Pancreas (tissue), 10 donors: ENCODE data around the gene VWA1. TPM values are rescaled to one million over a fixed set of nuclear protein-coding genes. Genes with fewer than 3 reads are reported as not detected.
"Not testable (repeated sequence)": the region's sequence is repeated elsewhere in the genome, so short reads cannot be mapped to it uniquely, and the experiment has no call there.

Experiments used
- ATAC-seq, 4 donors: fragments of 200-7000 bp; cut with Tn5 transposase; one replicate each; pipeline versions ENCODE4 v1.8.0 to v1.9.1; 2020; ENCODE audit warnings: mild to moderate bottlenecking in 4 of 4, moderate library complexity in 4 of 4
- DNase-seq, 6 donors: peaks; one replicate each; pipeline ENCODE4 v3.0.0-alpha.2; 2020
- FAIRE-seq: peaks from 2 replicates; lab custom pipeline; 2012; peaks lifted over from hg19 to GRCh38; lab: Jason Lieb, UNC
- H3K27ac ChIP-seq, 4 donors: fragments of 200-600 bp; sonication (generic); 1 replicate in 3 of 4; 2 replicates in 1 of 4; pipeline versions ENCODE4 v1.5.0 to v1.8.0; 2020
- H3K27me3 ChIP-seq, 4 donors: fragments of 200-600 bp; one replicate each; pipeline ENCODE4 v1.8.0; 2021
- H3K36me3 ChIP-seq, 3 donors: fragments of 200-600 bp; sonication (generic) in 1 of 3; one replicate each; pipeline versions ENCODE4 v1.5.0 to v1.8.0; 2020 to 2021
- H3K4me1 ChIP-seq, 3 donors: fragments of 200-600 bp; one replicate each; pipeline ENCODE4 v1.8.0; 2021
- H3K4me3 ChIP-seq, 4 donors: fragments of 200-600 bp; sonication (generic) in 2 of 4; one replicate each; pipeline versions ENCODE4 v1.5.0 to v1.8.0; 2020 to 2021
- H3K9me3 ChIP-seq, 4 donors: fragments of 200-600 bp; one replicate each; pipeline ENCODE4 v1.8.0; 2021
- WGBS, 2 donors: extraction: QIAGEN DNeasy Blood & Tissue Kit; methylation state at CpG; one replicate each; pipeline ENCODE4 v1.1.7; 2013; 5-methylcytosine and 5-hydroxymethylcytosine counted together
- intact Hi-C, 3 donors: fragments of 100-400 bp; cut with DNase I; formaldehyde crosslinking; loops; one replicate each; pipeline versions ENCODE4 v1.11.1 to v1.14.2; 2022
- polyA plus RNA-seq, 2 donors: library from polyadenylated mRNA; stranded (reverse); fragments of 200-250 nt; gene quantifications; one replicate each; pipeline ENCODE4 v1.2.3, GENCODE V29; 2013
- total RNA-seq, 6 donors: library from RNA; stranded (reverse); fragmentation: NEBNext Ultra II Directional in 4 of 6; extraction: Animal tissue kit (Norgen Biotek cat#: 25700) in 4 of 6; gene quantifications; one replicate each; pipeline versions ENCODE4 v1.2.1 to v1.2.4, GENCODE V29; 2021 to 2023
- TF ChIP-seq, protein P1 (sequence below), 4 donors: fragments of 200-600 bp; sonication (generic) in 3 of 4; IDR thresholded peaks; one replicate each; pipeline versions ENCODE4 v1.5.0 to v1.8.0; 2021; ENCODE audit warnings: antibody characterized with exemption in 4 of 4
- donor health status: healthy with polysubstance abuse.
- donor health status: DM: no; HTN: no; CAD: no; lungs with moderate emphysema.
- donor health status: DM: no; HTN: no; CAD: no.
- donor health status: control.
- donor health status: control.
- donor health status: Bipolar disorder and iron deficiency.
- donor health status: DM: yes; HTN: yes; CAD: no.
- donor health status: DM: no; HTN: no; CAD: no.
- donor health status: DM: no; HTN: no; CAD: no.
- donor health status: DM: yes; HTN: yes; CAD: no.

VWA1 gene
- total and polyA plus RNA-seq, 8 donors, result 25.4 to 138 (median 55.2) TPM

DNA sequence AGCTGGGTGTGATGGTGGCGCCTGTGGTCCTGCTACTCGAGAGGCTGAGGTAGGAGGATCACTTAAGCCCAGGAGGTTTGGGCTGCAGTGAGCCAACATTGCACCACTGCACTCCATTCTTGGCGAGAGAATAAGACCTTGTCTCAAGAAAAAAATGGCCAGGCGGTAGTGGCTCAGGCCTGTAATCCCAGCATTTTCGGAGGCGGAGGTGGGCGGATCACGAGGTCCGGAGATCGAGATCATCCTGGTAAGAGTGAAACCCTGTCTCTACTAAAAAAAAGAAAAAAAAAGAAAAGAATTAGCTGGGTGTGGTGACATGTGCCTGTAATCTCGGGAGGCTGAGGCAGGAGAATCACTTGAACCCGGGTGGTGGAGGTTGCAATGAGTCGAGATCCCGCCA is 47.4 kb downstream of the VWA1 start:
- intact Hi-C loops, result no loop called here
- no peak overlapping the region for H3K4me3 ChIP-seq
- ATAC-seq, result no peak
- H3K27me3 ChIP-seq, result no peaks in the 10 kb centered on the region
- WGBS, 2 donors, result 97 to 98% methylated on average over 14 of the region's 14 CpGs
- no peaks in the 10 kb centered on the region for H3K4me1 ChIP-seq
- no peak overlapping the region for H3K27ac ChIP-seq
- H3K9me3 ChIP-seq, result no peaks in the 10 kb centered on the region
- DNase-seq, result no peak
- TF ChIP-seq, protein P1, sequence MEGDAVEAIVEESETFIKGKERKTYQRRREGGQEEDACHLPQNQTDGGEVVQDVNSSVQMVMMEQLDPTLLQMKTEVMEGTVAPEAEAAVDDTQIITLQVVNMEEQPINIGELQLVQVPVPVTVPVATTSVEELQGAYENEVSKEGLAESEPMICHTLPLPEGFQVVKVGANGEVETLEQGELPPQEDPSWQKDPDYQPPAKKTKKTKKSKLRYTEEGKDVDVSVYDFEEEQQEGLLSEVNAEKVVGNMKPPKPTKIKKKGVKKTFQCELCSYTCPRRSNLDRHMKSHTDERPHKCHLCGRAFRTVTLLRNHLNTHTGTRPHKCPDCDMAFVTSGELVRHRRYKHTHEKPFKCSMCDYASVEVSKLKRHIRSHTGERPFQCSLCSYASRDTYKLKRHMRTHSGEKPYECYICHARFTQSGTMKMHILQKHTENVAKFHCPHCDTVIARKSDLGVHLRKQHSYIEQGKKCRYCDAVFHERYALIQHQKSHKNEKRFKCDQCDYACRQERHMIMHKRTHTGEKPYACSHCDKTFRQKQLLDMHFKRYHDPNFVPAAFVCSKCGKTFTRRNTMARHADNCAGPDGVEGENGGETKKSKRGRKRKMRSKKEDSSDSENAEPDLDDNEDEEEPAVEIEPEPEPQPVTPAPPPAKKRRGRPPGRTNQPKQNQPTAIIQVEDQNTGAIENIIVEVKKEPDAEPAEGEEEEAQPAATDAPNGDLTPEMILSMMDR (IDR thresholded peaks at IDR 0.05), result no peak
- H3K36me3 ChIP-seq, result peaks cover 0 to 13% (median 0%) of the 10 kb centered on the region in 3 donors
- no peak for FAIRE-seq

DNA sequence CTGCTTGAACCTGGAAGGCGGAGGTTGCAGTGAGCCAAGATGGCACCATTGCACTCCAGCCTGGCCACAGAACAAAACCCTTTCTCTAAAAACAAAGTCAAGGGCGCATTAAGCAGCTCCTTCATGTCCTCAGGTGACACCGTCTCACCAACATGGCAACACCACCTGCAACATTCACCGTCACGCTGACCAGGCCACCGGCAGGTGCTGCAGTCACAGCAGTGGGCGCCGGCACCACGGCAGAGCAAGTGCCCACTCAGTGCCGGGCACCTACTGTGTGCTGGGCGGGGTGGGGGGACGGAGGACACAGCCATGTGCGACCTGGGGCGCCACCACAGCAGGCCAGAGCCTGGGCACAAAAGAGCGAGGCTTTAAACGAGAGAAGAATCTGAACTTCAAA is 48.2 kb downstream of the VWA1 start:
- TF ChIP-seq, protein P1 (IDR thresholded peaks at IDR 0.05), result no peak
- DNase-seq, result no peak
- intact Hi-C loops, result no loop called here
- no peak for FAIRE-seq
- no peaks in the 10 kb centered on the region for H3K4me1 ChIP-seq
- no peak overlapping the region for H3K27ac ChIP-seq
- H3K36me3 ChIP-seq, result peaks cover 0 to 19% (median 0%) of the 10 kb centered on the region in 3 donors
- 95% methylated on average over 16 of the region's 16 CpGs for WGBS, 2 donors
- no peak for ATAC-seq
- no peaks in the 10 kb centered on the region for H3K27me3 ChIP-seq
- H3K9me3 ChIP-seq, result no peaks in the 10 kb centered on the region
- H3K4me3 ChIP-seq, result no peak overlapping the region

DNA sequence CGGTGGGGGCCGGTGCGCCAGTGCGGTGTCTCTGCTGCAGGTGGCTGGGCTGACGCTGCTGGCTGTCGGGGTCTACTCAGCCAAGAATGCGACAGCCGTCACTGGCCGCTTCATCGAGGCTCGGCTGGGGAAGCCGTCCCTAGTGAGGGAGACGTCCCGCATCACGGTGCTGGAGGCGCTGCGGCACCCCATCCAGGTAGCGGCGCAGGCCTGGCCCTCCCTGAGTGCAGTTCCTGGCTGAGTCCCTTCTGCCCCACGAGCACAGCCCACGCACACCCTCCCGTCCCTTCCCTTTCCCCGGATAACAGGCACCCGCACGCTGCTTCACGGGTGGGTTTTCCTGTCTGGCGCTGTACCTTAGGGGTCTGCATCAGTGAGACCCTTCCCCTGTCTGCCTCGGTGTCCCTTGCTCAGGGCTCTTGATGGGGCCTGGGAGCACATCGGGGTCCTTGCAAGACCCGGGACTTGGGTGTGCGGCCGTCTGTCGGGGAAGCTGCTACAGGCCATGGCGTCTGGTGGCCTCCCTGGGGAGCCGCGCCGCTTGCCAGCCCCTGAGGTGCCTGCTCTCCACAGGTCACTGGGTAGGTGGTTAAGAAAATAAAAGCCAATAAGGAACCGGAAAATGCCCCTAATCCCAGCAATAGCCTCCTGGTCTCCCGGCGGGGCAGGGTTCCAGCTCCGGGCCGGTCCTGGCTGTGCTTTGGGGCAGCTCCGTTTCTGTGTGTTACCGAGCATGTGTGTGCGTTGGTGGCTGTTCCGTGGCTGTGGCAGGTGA is 49.7 kb downstream of the VWA1 start:
- intact Hi-C loops, H3K27me3 ChIP-seq, H3K9me3 ChIP-seq, H3K27ac ChIP-seq, FAIRE-seq, ATAC-seq, DNase-seq, H3K4me1 ChIP-seq, H3K4me3 ChIP-seq: not testable (repeated sequence)
- WGBS, 2 donors, result 95% methylated on average over 39 of the region's 46 CpGs
- H3K36me3 ChIP-seq, result peaks cover 0 to 20% (median 0%) of the 10 kb centered on the region in 3 donors

DNA sequence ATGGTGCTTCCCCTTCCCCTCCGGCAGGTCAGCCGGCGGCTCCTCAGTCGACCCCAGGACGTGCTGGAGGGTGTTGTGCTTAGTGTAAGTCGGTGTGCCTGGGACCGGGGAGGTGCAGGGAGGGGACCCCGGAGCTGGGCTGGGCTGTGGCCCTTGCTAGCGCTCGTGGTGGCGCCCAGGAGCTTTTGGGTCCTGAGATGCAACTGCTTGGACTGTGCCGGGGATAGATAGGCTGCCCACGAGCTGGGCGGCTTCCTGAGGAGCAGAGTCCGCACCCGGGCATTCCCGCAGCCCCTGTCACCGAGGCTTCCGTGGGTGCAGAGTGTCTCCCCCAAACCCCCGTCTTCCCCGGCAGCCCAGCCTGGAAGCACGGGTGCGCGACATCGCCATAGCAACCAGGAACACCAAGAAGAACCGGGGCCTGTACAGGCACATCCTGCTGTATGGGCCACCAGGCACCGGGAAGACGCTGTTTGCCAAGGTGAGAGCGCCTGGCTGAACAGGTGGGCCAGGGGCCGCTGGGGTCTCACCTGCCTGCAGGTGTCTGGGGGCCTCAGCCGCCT is 50.3 kb downstream of the VWA1 start:
- H3K36me3 ChIP-seq, result peaks cover 0 to 22% (median 0%) of the 10 kb centered on the region in 3 donors

DNA sequence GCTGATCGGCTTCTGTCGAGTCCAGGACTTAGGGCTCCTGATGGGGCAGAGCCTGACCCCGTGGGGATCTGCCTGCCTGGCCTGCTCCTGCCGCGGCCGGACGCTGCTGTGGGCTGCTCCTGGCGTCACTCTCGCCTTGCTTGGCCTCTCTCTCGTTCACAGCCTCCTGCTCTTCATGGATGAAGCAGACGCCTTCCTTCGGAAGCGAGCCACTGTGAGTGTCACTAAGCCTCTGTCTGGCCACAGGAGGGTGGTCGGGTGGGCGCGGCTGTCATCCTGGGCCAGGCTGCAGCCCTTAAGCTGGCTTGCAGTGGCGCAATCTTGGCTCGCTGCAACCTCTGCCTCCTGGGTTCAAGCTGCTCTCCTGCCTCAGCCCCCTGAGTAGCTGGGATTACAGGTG is 52.2 kb downstream of the VWA1 start:
- no peaks in the 10 kb centered on the region for H3K4me1 ChIP-seq
- TF ChIP-seq, protein P1 (IDR thresholded peaks at IDR 0.05), result no peak
- 93 to 95% methylated on average over 17 to 18 of the region's 18 CpGs for WGBS, 2 donors
- no peak for FAIRE-seq
- no peak for DNase-seq
- intact Hi-C loops, result no loop called here
- H3K4me3 ChIP-seq, result no peak overlapping the region
- H3K27ac ChIP-seq, result no peak overlapping the region
- H3K36me3 ChIP-seq, result peaks cover 0 to 24% (median 0%) of the 10 kb centered on the region in 3 donors
- H3K9me3 ChIP-seq, result no peaks in the 10 kb centered on the region
- no peaks in the 10 kb centered on the region for H3K27me3 ChIP-seq
- no peak for ATAC-seq

More for the DNA sequence above, 50.3 kb downstream of the VWA1 start:
- 92 to 94% methylated on average over 25 to 30 of the region's 31 CpGs for WGBS, 2 donors
- H3K4me1 ChIP-seq, intact Hi-C loops, H3K27ac ChIP-seq, DNase-seq, H3K27me3 ChIP-seq, ATAC-seq, FAIRE-seq, H3K9me3 ChIP-seq, H3K4me3 ChIP-seq: not testable (repeated sequence)

DNA sequence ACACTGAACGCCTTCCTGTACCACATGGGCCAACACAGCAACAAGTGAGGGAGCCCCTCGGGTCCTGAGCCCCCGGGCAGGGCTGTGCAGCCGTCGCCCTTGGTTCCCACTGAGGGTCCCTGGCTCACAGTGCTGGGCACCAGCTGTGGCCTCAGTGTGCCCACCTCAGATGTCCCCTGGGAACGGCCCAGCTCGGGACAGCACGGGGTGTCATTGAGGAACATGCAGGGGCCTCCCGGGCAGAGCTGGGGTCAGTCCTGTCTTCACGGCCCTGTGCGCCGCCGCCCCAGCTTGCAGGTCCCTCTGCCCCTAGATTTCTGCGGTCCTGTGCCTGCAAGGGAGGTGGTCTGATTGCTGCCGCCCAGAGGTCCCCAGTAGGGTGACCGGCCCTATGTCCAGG is 53.7 kb downstream of the VWA1 start:
- DNase-seq, result no peak
- Histone ChIP-seq H3K27me3 (no peaks in the 10 kb centered on the region), H3K36me3 (peaks cover 0 to 21% (median 0%) of the 10 kb centered on the region in 3 donors), H3K9me3 (no peaks in the 10 kb centered on the region), H3K4me3 (no peak overlapping the region), H3K27ac (no peak overlapping the region), H3K4me1 (no peaks in the 10 kb centered on the region)
- no peak for FAIRE-seq
- TF ChIP-seq, protein P1 (IDR thresholded peaks at IDR 0.05), result no peak
- WGBS, 2 donors, result 94 to 97% methylated on average over 15 to 16 of the region's 16 CpGs
- intact Hi-C loops, result no loop called here
- ATAC-seq, result no peak
